ENCODE data around the gene TAS2R5. TPM values are rescaled to one million over a fixed set of nuclear protein-coding genes. Genes with fewer than 3 reads are reported as not detected.
"Not testable (repeated sequence)": the region's sequence is repeated elsewhere in the genome, so short reads cannot be mapped to it uniquely, and the experiment has no call there.

Gene TAS2R5
- total and polyA plus RNA-seq, 2 experiments from 2014 or later = 0.89 to 5.1 TPM

GRCh38 chr7:141820067-141820466, 30.1 kb downstream of the TAS2R5 start:
- no peak overlapping the region for H2AFZ ChIP-seq
- H3K27ac ChIP-seq (ENCODE audit: low read depth) = no peak overlapping the region
- H3K4me2 ChIP-seq = no peak overlapping the region
- peaks cover 14% of the 10 kb centered on the region; the same call in 2 of the 3 replicates for H3K36me3 Mint-ChIP-seq (ENCODE audit: low read depth)
- no peaks in the 10 kb centered on the region for H3F3A ChIP-seq (replicated peaks; ENCODE audit: low read depth)
- no peak overlapping the region for H3K4me3 ChIP-seq
- peaks cover 2% of the 10 kb centered on the region; the same call in 1 of the 2 replicates for H3K36me3 ChIP-seq (ENCODE audit: insufficient read depth)
- H4K20me1 ChIP-seq (replicated peaks; ENCODE audit: insufficient read depth) = no peaks in the 10 kb centered on the region
- no peak overlapping the region for H3K4me3 Mint-ChIP-seq
- H3K9me2 ChIP-seq (ENCODE audit: insufficient read depth) = peaks cover 7% of the 10 kb centered on the region
- TF ChIP-seq EZH2 (IDR thresholded peaks at IDR 0.05; ENCODE audit: low read depth, unreplicated experiment) (no peak), REST (IDR thresholded peaks at IDR 0.05; ENCODE audit: unreplicated experiment) (no peak), POLR2AphosphoS5 (IDR thresholded peaks at IDR 0.05; ENCODE audit: low read depth) (no peak), ZNF331 (CRISPR knock-in tag; IDR thresholded peaks at IDR 0.05; ENCODE audit: low read depth) (no peak), ETS1 (IDR thresholded peaks at IDR 0.05) (no peak), CTCF (conservative IDR thresholded peaks at IDR 0.05; ENCODE audit: low read depth in 2 of 2) (no peak), ZNF462 (CRISPR knock-in tag; IDR thresholded peaks at IDR 0.05) (no peak)
- peaks cover 48% of the 10 kb centered on the region for H3K9me3 Mint-ChIP-seq
- no peaks in the 10 kb centered on the region for H3K27me3 Mint-ChIP-seq (ENCODE audit: insufficient read depth, low read depth, poor library complexity)
- no peak overlapping the region for H3K27ac Mint-ChIP-seq
- H3K27me3 ChIP-seq (ENCODE audit: insufficient read depth) = no peaks in the 10 kb centered on the region
- peaks cover 2% of the 10 kb centered on the region; the same call in 1 of the 3 replicates for H3K4me1 Mint-ChIP-seq
- ATAC-seq (no peak), DNase-seq (ENCODE audit: low spot score) (no peak)
- H3K79me2 ChIP-seq (replicated peaks; ENCODE audit: insufficient read depth) = no peaks in the 10 kb centered on the region
- no peaks in the 10 kb centered on the region for H3K4me1 ChIP-seq (ENCODE audit: insufficient read depth)

GRCh38 chr7:141822432-141822831, 32.4 kb downstream of the TAS2R5 start:
- not testable (repeated sequence) for H2AFZ ChIP-seq; H3K27ac Mint-ChIP-seq; H3K27ac ChIP-seq (ENCODE audit: low read depth); H3F3A ChIP-seq (replicated peaks; ENCODE audit: low read depth); ATAC-seq; H3K9me2 ChIP-seq (ENCODE audit: insufficient read depth); H3K27me3 ChIP-seq (ENCODE audit: insufficient read depth); H3K27me3 Mint-ChIP-seq (ENCODE audit: insufficient read depth, low read depth, poor library complexity); H3K4me2 ChIP-seq; DNase-seq (ENCODE audit: low spot score); H4K20me1 ChIP-seq (replicated peaks; ENCODE audit: insufficient read depth); H3K36me3 ChIP-seq (ENCODE audit: insufficient read depth); H3K79me2 ChIP-seq (replicated peaks; ENCODE audit: insufficient read depth); H3K4me1 ChIP-seq (ENCODE audit: insufficient read depth); H3K4me3 ChIP-seq; H3K4me3 Mint-ChIP-seq; H3K4me1 Mint-ChIP-seq
- peaks cover 48% of the 10 kb centered on the region for H3K9me3 Mint-ChIP-seq
- peaks cover 14% of the 10 kb centered on the region; the same call in 2 of the 3 replicates for H3K36me3 Mint-ChIP-seq (ENCODE audit: low read depth)

Data from GM23338 (cell line).